ENCODE results near the gene PLA2G2D. TPM values are rescaled to one million over a fixed set of nuclear protein-coding genes. Genes with fewer than 3 reads are reported as not detected.

The PLA2G2D gene
- total RNA-seq, 1 donor from 2014 or later = not detected

DNA sequence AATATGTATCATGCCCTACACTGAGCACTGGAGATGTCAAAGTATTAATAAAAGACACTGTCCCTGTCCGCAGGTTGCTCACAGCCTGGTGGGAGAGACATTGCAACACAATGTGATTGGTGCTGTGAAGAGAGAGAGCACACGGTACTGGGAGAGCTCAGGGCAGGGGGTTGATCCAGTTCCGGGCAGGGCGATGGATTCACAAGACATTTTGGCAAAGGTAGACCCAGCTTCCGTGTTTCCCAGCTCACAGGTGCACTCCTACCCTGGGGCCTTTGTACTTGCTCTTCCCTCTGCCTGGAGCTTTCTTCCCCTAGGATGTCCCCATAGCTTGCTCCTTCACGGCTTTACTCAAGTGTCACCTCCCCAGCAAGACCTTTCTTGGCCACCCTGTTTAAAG, 47.9 kb downstream of the PLA2G2D start:
- no peak for DNase-seq (ENCODE audit: low spot score)
- ATAC-seq = no peak

DNA sequence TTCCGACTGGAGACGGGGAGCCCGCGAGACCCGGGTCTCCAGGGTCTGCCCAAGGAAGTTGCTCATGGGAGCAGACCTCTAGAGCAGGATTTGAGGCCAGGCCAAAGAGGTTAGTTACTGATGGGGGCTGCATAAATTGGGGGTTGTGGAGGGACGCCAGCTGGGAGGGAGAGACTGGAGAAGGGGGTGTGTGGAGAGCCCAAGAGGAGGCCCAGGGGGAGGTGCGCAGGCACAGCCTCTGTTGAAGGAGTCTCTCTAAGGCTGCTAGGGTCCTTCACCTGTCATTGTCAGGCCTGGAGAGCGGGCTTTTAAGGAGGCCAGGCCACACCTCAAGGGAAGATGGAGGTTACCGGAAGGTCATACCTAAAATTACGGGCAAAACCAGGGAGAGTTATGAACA, 49.0 kb downstream of the PLA2G2D start:
- DNase-seq (ENCODE audit: low spot score) = no peak
- no peak for ATAC-seq

DNA sequence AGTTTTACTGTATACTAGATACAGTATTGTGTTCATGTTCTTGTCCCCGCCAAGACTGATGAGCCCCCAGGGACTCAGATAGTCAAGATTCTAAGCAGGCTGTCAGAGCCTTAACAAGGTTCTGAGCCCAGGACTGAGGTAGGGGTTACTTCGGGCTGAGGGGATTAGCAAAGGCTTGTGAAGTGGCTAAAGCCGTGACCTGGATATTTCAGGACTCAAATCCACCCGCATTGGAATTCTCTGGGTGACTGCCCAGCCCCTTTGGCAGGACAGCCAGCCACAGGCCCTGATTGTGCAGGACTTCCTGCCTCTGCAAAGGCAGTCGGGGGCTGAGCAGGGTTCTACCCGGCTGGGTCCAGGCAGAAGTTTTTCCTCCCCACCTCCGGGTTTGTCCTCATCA, 49.5 kb downstream of the PLA2G2D start, which contains the start of gene PLA2G5:
PLA2G5 (plus strand) TSS at position 321 of the 400 bp plus-strand sequence. CDS start 14,637 bp downstream, outside the sequence.
- ATAC-seq (peak; percentile 54), DNase-seq (ENCODE audit: low spot score) (no peak)

DNA sequence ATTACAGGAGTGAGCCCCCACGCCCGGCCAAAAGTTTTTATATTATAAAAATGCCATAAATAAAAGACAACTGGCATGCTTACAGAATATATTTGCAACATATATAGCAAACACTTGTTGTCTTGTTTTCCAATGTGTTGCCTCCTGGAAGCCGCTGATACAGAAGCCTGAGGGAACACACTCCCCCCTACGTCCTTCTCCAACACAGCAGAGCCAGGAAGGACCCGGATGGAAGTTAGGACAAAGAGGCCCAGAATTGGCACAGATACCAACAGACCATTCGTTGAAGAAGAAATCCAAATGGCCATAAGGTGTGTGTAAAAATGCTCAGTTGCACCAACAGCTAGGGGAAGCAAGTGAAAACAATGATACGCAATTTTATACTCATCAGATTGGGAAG, 50.6 kb downstream of the PLA2G2D start:
- no peak for DNase-seq (ENCODE audit: low spot score)
- ATAC-seq = no peak

DNA sequence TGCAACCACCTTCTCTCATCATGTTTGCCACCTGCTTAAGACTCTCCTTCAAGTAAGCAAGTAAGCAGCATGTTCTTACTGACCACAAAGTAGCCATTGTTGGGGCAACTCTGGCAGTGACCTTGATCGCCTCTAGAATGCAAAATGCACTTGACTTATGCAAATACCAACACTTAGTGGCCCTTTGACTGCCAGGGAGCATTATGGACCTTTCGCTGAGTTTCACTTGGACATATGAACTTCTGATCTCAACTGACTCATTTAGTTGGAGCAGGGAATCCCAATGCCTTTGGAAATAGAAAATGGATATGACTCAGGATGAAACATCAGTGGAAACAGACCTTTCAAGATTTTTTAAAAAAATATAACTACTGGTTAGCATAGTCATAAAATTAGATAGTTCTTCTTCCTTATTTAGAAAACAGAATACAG, 55.5 kb downstream of the PLA2G2D start:
- DNase-seq (ENCODE audit: low spot score) (no peak), ATAC-seq (no peak)

Other genes with a start within 250 kb of the PLA2G2D start
- 1.8 TPM for gene OTUD3, start 237.1 kb downstream of the PLA2G2D start, total RNA-seq
- gene PLA2G2E, start 195.9 kb downstream of the PLA2G2D start, total RNA-seq = not detected
- gene PLA2G2A, start 139.9 kb downstream of the PLA2G2D start, total RNA-seq = 128 TPM
- 5.8 TPM for gene PLA2G5, start 49.3 kb downstream of the PLA2G2D start, total RNA-seq
- gene PLA2G2F, start 19.8 kb upstream of the PLA2G2D start, total RNA-seq = not detected
- gene UBXN10, start 66.6 kb upstream of the PLA2G2D start, total RNA-seq = 1.3 TPM
- gene PLA2G2C, start 67.0 kb upstream of the PLA2G2D start, total RNA-seq = not detected
- not detected for gene VWA5B1, start 171.3 kb upstream of the PLA2G2D start, total RNA-seq